ENCODE data around the gene LINC00237.

LINC00237 gene

GRCh38 chr20:21049305-21049828, 56.8 kb downstream of the LINC00237 start:
- no peak for DNase-seq (ENCODE audit: low read depth, low spot score)

- DNase-seq (ENCODE audit: low read depth, low spot score) = no peak
These were observed 57.3 kb downstream of the LINC00237 start for GRCh38 chr20:21048841-21049273.

GRCh38 chr20:21047981-21048380, 58.2 kb downstream of the LINC00237 start:
- no peak for DNase-seq (ENCODE audit: low read depth, low spot score)

GRCh38 chr20:21046413-21047070, 59.6 kb downstream of the LINC00237 start:
- DNase-seq (ENCODE audit: low read depth, low spot score) = no peak

All from brain pericyte (primary cell).